ENCODE data around the gene PHLDA1.

Gene PHLDA1

DNA sequence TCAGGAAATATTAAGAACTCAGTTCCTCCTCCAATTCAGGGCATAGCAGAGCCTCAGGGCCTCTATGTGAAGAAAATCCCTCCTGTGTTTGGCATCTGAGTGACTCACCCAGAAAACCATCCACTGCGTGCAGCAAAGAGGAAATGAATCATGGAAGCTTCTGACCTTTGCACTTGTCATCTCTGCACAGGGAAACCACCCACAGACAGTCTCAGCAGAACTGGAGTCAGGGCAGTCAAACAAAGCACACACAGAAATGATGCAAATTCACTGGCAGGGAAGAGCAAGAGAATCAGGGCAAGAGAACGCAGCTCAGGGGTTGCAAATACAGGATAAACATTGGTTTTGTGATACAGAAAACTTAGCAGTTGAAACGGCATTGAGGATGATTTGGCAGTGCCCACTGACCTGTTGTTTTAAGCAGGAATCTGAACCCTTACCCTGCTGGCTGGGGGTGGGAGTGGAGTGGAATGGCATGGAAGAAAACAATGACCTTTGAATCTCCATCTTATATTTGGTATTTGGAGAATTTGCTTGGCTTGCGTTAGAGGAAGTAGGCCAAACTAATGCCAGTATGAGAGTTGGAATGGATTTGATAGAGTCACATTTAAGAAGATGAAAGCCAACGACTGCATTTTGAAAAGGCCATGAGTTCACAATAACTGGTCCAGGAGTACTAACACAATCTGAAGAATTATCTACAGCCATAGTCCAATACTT is 53.5 kb downstream of the PHLDA1 start:
- no peak overlapping the region for H3K4me3 ChIP-seq (ENCODE audit: low read length)
- TF ChIP-seq ZNF274 (IDR thresholded peaks at IDR 0.05; ENCODE audit: low read depth, low read length) = no peak

DNA sequence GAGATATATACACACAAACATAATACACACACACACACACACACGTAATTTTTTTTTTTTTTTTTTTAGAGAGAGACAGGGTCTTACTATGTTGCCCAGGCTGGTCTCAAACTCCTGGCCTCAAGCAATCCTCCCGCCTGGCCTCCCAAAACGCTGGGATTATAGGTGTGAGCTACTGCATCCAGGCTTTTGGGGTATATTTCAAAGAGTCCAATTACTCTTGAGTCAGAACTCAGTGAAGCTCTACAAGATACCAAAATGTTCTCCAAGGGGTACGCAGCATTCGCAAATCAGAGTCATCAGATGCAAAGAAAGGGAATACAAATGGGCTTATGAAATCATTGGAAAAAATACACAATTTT is 54.0 kb downstream of the PHLDA1 start:
- no peak overlapping the region for H3K4me3 ChIP-seq (ENCODE audit: low read length)
- TF ChIP-seq ZNF274 (IDR thresholded peaks at IDR 0.05; ENCODE audit: low read depth, low read length) = no peak

DNA sequence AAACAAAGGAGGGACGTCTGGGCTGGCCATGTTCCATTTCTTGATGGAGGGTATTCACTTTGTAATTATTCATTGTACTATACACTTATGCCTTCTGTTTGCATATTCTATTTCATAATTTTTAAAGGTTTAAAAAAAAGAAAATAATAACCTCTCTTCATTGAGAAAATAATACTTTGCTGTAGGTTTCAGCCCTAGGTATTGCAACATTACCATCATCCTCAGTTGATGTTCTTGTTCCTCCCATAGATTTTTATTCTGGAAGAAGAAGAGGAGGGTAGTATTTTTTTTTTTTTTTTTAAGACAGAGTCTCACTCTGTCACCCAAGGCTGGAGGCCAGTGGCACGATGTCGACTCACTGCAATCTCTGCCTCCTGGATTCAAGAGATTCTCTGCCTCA is 54.7 kb downstream of the PHLDA1 start:
- TF ChIP-seq ZNF274 (IDR thresholded peaks at IDR 0.05; ENCODE audit: low read depth, low read length) = no peak

DNA sequence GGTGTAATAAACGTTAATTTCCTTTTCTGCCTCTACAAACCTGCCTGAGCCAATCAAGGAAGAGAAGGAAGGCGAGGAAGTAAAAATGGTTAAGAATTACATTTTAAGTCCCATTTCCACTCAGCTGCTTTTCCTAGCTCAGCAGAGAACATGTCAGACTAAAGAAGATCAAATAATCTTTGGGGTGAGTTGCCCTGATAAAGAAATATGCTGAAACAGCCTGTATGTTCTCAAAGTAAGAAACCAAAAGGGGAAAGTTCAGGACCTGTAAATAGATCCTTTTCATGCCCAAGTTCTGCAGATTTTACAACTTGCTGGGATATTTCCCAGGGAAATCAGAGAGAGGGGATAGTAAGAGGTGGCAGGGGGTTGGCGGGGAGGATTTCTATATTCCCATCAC is 55.5 kb downstream of the PHLDA1 start:
- H3K4me3 ChIP-seq (ENCODE audit: low read length) = no peak overlapping the region
- no peak for TF ChIP-seq ZNF274 (IDR thresholded peaks at IDR 0.05; ENCODE audit: low read depth, low read length)

More for the DNA sequence above, 54.7 kb downstream of the PHLDA1 start:
- H3K4me3 ChIP-seq (ENCODE audit: low read length) = no peak overlapping the region

DNA sequence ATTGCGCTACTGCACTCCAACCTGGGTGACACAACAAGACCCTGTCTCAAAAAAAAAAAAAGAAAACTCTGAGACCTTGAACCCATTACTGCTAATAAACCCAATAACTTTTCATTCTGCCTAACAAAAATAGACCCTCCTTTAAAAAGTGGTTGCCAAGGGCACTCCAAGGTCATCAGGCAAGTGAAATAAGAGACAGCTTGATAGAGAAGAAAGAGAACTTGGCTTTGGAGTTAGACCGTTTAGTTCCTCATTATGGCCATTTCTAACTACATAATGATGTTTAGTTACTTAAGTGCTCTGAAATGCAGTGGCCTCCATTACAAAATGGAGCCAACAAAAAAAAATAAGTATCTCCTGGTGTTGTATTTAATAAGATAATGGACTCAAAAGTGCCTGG is 55.9 kb downstream of the PHLDA1 start:
- H3K4me3 ChIP-seq (ENCODE audit: low read length) = no peak overlapping the region
- no peak for TF ChIP-seq ZNF274 (IDR thresholded peaks at IDR 0.05; ENCODE audit: low read depth, low read length)

Data from GM08714 (cell line).